Uterus (tissue), 4 donors: ENCODE data around the gene NRXN3. TPM values are rescaled to one million over a fixed set of nuclear protein-coding genes. Genes with fewer than 3 reads are reported as not detected.

Experiments used
- DNase-seq, 2 donors: peaks; one replicate each; pipeline ENCODE4 v3.0.0-alpha.2; 2019 to 2020
- H3K27ac ChIP-seq, 2 donors: fragments of 200-600 bp; sonication (generic); 1 replicate in 1 of 2; 2 replicates in 1 of 2; pipeline ENCODE4 v1.5.1; 2016 to 2018
- H3K27me3 ChIP-seq, 2 donors: fragments of 200-600 bp; sonication (generic); one replicate each; pipeline ENCODE4 v1.5.1; 2018 to 2019; ENCODE audit warnings: control low read depth in 1 of 2
- H3K36me3 ChIP-seq, 2 donors: fragments of 200-600 bp; sonication (generic); one replicate each; pipeline ENCODE4 v1.5.1; 2019; ENCODE audit warnings: control low read depth in 1 of 2
- H3K4me1 ChIP-seq, 2 donors: fragments of 200-600 bp; sonication (generic); one replicate each; pipeline ENCODE4 v1.5.1; 2018 to 2019; ENCODE audit warnings: control low read depth in 1 of 2
- H3K4me3 ChIP-seq, 2 donors: fragments of 200-600 bp; sonication (generic); 1 replicate in 1 of 2; 2 replicates in 1 of 2; pipeline ENCODE4 v1.5.1; 2018 to 2019; ENCODE audit warnings: mild to moderate bottlenecking in 1 of 2
- H3K9me3 ChIP-seq, 2 donors: fragments of 200-600 bp; sonication (generic); one replicate each; pipeline ENCODE4 v1.5.1; 2019; ENCODE audit warnings: control low read depth in 1 of 2
- POLR2A ChIP-seq, 2 donors: fragments of 450-650 bp; IDR thresholded peaks; one replicate each; pipeline ENCODE4 v1.6.1; 2016; ENCODE audit warnings: antibody characterized with exemption in 2 of 2, mild to moderate bottlenecking in 1 of 2, moderate library complexity in 1 of 2
- intact Hi-C: fragments of 100-400 bp; cut with DNase I; formaldehyde crosslinking; loops from one replicate; pipeline ENCODE4 v1.15.1; 2023; ENCODE audit warnings: low total_unique reads
- total RNA-seq, 4 donors: library from RNA; depleted of rRNA in 3 of 4; stranded (reverse); fragments of >200 nt in 3 of 4; gene quantifications; one replicate each; pipeline versions ENCODE4 v1.1.0 to v1.2.4, GENCODE V29; 2014 to 2023
- TF ChIP-seq, protein P1 (sequence below), 4 experiments: fragments of 200-600 bp in 2 of 4; fragments of 450-650 bp in 2 of 4; sonication (generic) in 2 of 4; IDR thresholded peaks; one replicate each; pipeline ENCODE4 v1.5.1; 2016 to 2019; ENCODE audit warnings: antibody characterized with exemption in 4 of 4, mild to moderate bottlenecking in 2 of 4, moderate library complexity in 1 of 4
- donor health status: DM: yes; HTN: yes; CAD: no.

Gene NRXN3
- total RNA-seq, 4 donors from 2014 or later, result 2.9 to 17.0 (median 4.4) TPM

DNA sequence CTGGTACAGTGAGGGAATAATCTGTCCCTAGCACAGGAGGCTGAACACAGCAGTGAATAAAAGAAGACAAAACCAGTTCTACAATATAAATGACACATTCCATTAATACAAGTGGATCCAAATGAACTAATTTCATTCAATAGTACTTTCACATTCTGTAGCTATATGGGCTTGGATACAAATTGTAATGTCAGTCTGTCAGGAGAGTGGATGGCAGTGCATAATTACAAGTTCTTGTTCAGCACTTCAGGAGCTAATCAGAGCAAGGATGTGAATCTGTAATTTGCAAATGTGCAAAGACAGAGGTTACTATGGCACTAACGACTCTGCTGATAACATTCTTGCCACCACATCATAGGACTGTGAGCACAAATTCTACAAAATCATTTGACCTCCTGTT lies 1343.3 kb downstream of the NRXN3 start:
- no peaks in the 10 kb centered on the region for H3K4me1 ChIP-seq
- TF ChIP-seq, protein P1, sequence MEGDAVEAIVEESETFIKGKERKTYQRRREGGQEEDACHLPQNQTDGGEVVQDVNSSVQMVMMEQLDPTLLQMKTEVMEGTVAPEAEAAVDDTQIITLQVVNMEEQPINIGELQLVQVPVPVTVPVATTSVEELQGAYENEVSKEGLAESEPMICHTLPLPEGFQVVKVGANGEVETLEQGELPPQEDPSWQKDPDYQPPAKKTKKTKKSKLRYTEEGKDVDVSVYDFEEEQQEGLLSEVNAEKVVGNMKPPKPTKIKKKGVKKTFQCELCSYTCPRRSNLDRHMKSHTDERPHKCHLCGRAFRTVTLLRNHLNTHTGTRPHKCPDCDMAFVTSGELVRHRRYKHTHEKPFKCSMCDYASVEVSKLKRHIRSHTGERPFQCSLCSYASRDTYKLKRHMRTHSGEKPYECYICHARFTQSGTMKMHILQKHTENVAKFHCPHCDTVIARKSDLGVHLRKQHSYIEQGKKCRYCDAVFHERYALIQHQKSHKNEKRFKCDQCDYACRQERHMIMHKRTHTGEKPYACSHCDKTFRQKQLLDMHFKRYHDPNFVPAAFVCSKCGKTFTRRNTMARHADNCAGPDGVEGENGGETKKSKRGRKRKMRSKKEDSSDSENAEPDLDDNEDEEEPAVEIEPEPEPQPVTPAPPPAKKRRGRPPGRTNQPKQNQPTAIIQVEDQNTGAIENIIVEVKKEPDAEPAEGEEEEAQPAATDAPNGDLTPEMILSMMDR (IDR thresholded peaks at IDR 0.05), result no peak
- TF ChIP-seq POLR2A (IDR thresholded peaks at IDR 0.05), result no peak
- intact Hi-C loops, result no loop called here
- H3K4me3 ChIP-seq, result no peak overlapping the region
- H3K27ac ChIP-seq, result no peak overlapping the region
- H3K9me3 ChIP-seq, result no peaks in the 10 kb centered on the region
- H3K36me3 ChIP-seq, result no peaks in the 10 kb centered on the region
- H3K27me3 ChIP-seq, result no peaks in the 10 kb centered on the region
- DNase-seq, result no peak

DNA sequence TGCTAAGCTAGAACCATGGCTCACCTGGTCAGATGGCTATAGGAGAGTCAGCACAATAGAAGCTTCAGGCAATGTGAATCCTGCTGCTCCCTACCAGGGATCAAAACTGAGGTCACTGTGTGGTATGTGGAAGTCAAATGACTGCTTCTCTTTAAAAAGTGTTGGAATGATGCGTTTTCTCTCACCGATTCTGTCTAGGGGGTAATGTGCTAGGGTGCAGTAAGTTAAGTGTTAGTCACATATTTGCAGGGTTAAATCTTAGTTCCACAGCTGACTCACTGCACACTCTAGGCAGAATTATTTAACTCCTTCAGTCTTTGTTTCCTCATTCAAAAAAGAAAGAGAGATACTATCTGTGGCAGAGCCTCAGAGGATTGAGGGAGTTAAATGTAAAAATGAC lies 1344.5 kb downstream of the NRXN3 start:
- Histone ChIP-seq H3K27ac (no peak overlapping the region), H3K36me3 (no peaks in the 10 kb centered on the region), H3K4me3 (no peak overlapping the region), H3K27me3 (no peaks in the 10 kb centered on the region), H3K9me3 (no peaks in the 10 kb centered on the region), H3K4me1 (no peaks in the 10 kb centered on the region)
- TF ChIP-seq POLR2A (IDR thresholded peaks at IDR 0.05), result no peak
- TF ChIP-seq, protein P1 (IDR thresholded peaks at IDR 0.05), result no peak
- intact Hi-C loops, result no loop called here
- no peak for DNase-seq

DNA sequence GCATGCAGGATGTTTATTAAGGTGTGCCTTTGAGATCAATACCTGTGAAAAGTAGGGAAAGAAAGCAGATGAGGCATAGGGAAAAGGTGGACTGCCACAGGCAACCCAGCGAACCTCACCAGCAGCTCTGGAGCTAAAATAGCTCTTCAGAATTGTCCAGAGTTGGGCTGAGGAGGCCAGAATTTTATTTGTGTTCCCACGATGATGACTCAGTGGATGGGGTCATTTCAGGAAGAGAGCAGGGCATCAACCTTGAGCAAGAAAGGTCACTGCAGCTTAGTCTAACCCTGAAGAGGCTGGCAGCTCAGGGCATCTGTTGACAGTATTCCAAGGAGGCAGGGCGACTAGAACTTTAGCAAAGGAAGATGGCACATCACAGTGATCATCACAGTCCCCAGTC lies 1345.0 kb downstream of the NRXN3 start:
- DNase-seq, result no peak
- H3K9me3 ChIP-seq, result no peaks in the 10 kb centered on the region
- no peak for TF ChIP-seq POLR2A (IDR thresholded peaks at IDR 0.05)
- TF ChIP-seq, protein P1 (IDR thresholded peaks at IDR 0.05), result no peak
- H3K4me1 ChIP-seq, result no peaks in the 10 kb centered on the region
- no peaks in the 10 kb centered on the region for H3K36me3 ChIP-seq
- H3K27me3 ChIP-seq, result no peaks in the 10 kb centered on the region
- H3K4me3 ChIP-seq, result no peak overlapping the region
- no peak overlapping the region for H3K27ac ChIP-seq
- intact Hi-C loops, result no loop called here

DNA sequence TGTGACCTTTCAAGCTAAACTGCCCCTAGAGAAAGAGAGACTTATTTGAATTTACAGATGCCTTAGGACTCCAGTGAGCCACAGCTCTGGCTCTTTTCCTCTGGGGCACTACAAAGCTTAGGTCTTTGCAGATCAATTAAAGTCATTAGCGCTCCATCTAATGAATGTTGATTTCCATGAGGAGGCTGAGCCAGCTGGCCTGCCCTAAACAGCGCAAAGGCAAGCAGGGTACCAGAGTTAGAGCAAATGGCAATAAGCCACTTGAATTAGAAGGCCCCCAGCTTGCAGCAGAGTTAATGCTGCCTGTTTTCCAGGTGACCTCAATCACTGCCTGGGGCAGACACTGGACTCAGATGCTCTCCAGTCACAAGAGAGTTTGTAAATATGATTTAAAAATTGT lies 1345.8 kb downstream of the NRXN3 start:
- no peak for DNase-seq
- Histone ChIP-seq H3K27me3 (no peaks in the 10 kb centered on the region), H3K9me3 (no peaks in the 10 kb centered on the region), H3K4me1 (no peaks in the 10 kb centered on the region), H3K27ac (no peak overlapping the region), H3K36me3 (no peaks in the 10 kb centered on the region), H3K4me3 (no peak overlapping the region)
- TF ChIP-seq, protein P1 (IDR thresholded peaks at IDR 0.05), result no peak
- TF ChIP-seq POLR2A (IDR thresholded peaks at IDR 0.05), result no peak
- intact Hi-C loops, result no loop called here

DNA sequence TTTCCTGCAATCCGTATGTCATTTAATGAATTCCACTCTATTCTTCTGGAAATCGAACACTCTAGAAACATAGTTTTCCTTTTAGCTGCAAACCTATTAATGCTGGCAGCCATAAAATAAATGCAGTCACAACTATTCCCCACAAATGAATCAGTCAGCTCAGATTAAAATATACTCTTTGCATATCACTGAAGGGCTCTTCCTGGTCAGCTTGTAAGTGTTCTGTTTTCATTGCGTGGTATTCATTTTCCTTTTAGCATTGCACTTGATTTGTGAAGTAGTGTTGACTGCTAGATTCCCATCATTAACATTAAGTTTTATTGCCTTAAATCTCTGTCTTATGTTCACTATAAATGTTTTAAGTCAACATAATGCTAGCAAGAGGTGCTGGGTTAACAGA lies 1355.2 kb downstream of the NRXN3 start:
- intact Hi-C loops, result no loop called here
- DNase-seq, result no peak
- Histone ChIP-seq H3K9me3 (no peaks in the 10 kb centered on the region), H3K36me3 (no peaks in the 10 kb centered on the region), H3K27me3 (no peaks in the 10 kb centered on the region), H3K27ac (no peak overlapping the region), H3K4me3 (no peak overlapping the region), H3K4me1 (no peaks in the 10 kb centered on the region)
- TF ChIP-seq, protein P1 (IDR thresholded peaks at IDR 0.05), result no peak
- no peak for TF ChIP-seq POLR2A (IDR thresholded peaks at IDR 0.05)
